ENCODE results near the gene AKT1S1. TPM values are rescaled to one million over a fixed set of nuclear protein-coding genes. Genes with fewer than 3 reads are reported as not detected.

AKT1S1 gene
- total RNA-seq, 4 donors from 2014 or later: 15.4 to 30.6 (median 21.9) TPM

DNA sequence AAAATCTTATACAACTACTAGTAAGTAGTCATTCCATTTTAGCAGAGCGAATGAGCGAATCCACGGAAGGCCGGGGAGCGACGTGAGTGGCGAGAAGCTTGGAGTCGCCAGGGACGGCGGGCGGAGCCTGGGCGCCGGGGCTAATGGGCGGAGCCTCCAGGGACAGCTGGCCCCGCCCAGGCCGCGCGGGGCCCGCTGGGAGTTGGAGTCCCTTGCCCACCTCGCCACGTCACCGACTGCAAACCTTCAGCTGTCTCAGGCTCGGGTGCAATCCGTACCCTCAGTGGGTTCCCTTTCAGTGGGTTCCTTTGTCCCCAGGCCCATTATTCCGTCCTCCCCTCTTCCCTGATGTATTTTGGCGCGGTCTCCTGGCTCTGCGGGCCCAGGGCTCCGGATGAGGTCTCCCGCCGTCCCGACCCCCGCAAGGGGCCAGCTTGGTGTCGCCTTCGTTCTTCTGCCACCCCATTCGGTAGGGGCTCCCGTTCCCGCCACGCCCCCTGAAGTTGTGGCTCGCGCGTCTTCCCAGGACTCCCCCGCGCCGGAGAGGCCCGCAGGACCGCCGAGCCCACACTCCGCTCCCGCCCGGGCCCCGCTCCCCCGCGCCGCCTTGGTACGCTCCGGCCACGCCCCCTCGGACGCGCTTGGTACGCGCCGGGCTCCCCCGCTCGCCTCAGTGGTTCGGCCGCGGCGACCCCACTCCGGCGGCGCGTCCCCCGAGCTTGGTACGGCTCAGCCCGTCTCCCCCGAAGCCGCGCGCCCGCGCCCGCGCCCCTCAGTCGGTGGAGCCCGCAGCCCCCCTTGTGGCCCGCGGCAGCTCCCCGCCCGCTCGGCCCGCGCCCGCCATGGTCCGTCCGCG is 26.4 kb downstream of the AKT1S1 start, which contains the start of gene PTOV1:
Gene PTOV1, plus strand, starts transcription at position 673 of the 856 bp plus-strand sequence.
- Histone ChIP-seq H3K36me3 (peaks cover 7 to 17% (median 16%) of the 10 kb centered on the region in 4 donors), H3K4me3 (peak within 1 kb of the TSS; percentile 84 to 97 (median 86)), H3K9me3 (no peaks in the 10 kb centered on the region), H3K4me1 (peaks cover 27 to 44% (median 40%) of the 10 kb centered on the region in 4 donors), H3K27ac (replicated peaks in 1 of 4) (peak within 1 kb of the TSS; percentile 96 to 100 (median 98)), H3K27me3 (no peaks in the 10 kb centered on the region)
- DNase-seq (ENCODE audit: extremely low spot score): peak; percentile 97
- TF ChIP-seq, protein P1, sequence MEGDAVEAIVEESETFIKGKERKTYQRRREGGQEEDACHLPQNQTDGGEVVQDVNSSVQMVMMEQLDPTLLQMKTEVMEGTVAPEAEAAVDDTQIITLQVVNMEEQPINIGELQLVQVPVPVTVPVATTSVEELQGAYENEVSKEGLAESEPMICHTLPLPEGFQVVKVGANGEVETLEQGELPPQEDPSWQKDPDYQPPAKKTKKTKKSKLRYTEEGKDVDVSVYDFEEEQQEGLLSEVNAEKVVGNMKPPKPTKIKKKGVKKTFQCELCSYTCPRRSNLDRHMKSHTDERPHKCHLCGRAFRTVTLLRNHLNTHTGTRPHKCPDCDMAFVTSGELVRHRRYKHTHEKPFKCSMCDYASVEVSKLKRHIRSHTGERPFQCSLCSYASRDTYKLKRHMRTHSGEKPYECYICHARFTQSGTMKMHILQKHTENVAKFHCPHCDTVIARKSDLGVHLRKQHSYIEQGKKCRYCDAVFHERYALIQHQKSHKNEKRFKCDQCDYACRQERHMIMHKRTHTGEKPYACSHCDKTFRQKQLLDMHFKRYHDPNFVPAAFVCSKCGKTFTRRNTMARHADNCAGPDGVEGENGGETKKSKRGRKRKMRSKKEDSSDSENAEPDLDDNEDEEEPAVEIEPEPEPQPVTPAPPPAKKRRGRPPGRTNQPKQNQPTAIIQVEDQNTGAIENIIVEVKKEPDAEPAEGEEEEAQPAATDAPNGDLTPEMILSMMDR (IDR thresholded peaks at IDR 0.05): no peak
- TF ChIP-seq POLR2A (IDR thresholded peaks at IDR 0.05; ENCODE audit: low read depth): peak; percentile 76
- peak; percentile 69 to 88 for TF ChIP-seq POLR2AphosphoS5 (IDR thresholded peaks at IDR 0.05)
- intact Hi-C loops (cut with DNase I): loop anchor here (5.0 kb wide), 1 partner anchor 33 kb away; the partner anchor contains the start of gene MED25
- WGBS: 0% methylated on average over 25 of the region's 98 CpGs

DNA sequence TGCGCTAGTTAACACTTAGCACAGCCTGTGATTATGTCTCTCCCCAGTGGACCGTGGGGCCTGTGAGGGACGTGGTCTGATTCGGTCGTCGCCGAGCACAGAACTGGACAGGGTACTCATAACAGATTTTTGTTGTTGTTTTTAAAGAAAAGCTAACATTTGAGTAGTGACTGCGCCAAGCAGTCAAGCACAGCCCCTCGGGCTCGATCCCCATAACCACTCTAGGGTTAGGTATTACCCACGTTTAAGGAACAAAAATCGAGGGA is 27.0 kb downstream of the AKT1S1 start:
- Histone ChIP-seq H3K27me3 (no peaks in the 10 kb centered on the region), H3K9me3 (no peaks in the 10 kb centered on the region), H3K4me1 (peaks cover 27 to 44% (median 39%) of the 10 kb centered on the region in 4 donors), H3K27ac (replicated peaks in 1 of 4) (peak overlapping the region; percentile 96 to 100 (median 98)), H3K36me3 (peaks cover 4 to 11% (median 10%) of the 10 kb centered on the region in 4 donors), H3K4me3 (peak overlapping the region; percentile 84 to 97 (median 86))
- TF ChIP-seq POLR2A (IDR thresholded peaks at IDR 0.05; ENCODE audit: low read depth): no peak
- no peak for TF ChIP-seq POLR2AphosphoS5 (IDR thresholded peaks at IDR 0.05)
- TF ChIP-seq, protein P1 (IDR thresholded peaks at IDR 0.05): no peak
- no peak for TF ChIP-seq EP300 (IDR thresholded peaks at IDR 0.05)
- intact Hi-C loops (cut with DNase I): loop anchor here (5.0 kb wide), 1 partner anchor 33 kb away; the partner anchor contains the start of gene MED25
- no peak for DNase-seq (ENCODE audit: extremely low spot score)
- 38% methylated on average over 12 of the region's 12 CpGs for whole genome bisulfite sequencing

DNA sequence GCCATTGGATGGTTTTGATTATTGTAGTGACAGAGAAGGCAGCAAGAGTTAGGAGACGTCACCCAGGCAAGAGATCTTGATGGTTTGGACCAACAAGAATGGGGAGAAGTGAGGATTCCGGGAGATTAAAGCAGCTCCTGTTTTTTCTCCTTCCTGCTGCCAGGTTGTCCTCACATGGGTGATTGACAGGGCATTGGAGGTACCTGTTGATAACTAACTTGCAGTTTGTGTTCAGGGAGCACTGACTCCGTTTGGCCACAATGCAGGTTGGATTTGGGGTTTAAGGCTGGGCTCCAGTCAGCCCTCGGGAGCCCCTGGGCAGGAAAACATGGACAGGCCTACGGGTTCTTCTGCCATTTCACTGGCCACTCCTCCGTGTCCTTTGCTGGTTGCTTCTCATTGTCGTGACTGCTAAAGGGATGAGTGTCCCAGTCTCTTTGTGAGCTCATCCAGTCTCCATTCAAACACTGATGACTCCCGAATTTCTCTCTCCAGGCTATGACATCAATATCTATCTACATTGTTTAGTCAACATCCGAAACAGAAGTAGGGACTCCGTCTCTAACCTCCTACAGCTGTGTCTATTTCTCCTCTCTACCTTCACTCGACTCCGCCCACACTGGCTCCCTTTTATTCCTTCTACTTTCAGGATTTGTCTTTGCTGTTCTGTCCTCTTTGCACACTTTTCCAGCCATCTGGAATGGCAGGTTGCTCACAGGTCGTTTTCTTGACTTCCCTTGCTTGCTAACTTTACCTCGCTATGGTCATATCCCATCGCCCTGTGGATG is 27.5 kb downstream of the AKT1S1 start:
- DNase-seq (ENCODE audit: extremely low spot score): no peak
- 89% methylated on average over 13 of the region's 15 CpGs for WGBS
- intact Hi-C loops (cut with DNase I): loop anchor here (5.0 kb wide), 1 partner anchor 32 kb away; the partner anchor contains the start of gene MED25
- H3K4me3 ChIP-seq: peak overlapping the region; percentile 84 to 97 (median 86)
- H3K27me3 ChIP-seq: no peaks in the 10 kb centered on the region
- no peaks in the 10 kb centered on the region for H3K9me3 ChIP-seq
- peaks cover 27 to 42% (median 36%) of the 10 kb centered on the region in 4 donors for H3K4me1 ChIP-seq
- TF ChIP-seq POLR2AphosphoS5 (IDR thresholded peaks at IDR 0.05) (no peak), EP300 (IDR thresholded peaks at IDR 0.05) (no peak), POLR2A (IDR thresholded peaks at IDR 0.05; ENCODE audit: low read depth) (no peak)
- TF ChIP-seq, protein P1 (IDR thresholded peaks at IDR 0.05): no peak
- H3K36me3 ChIP-seq: peaks cover 0 to 6% (median 5%) of the 10 kb centered on the region in 4 donors
- H3K27ac ChIP-seq (replicated peaks in 1 of 4): peak overlapping the region; percentile 96 to 100 (median 98)

DNA sequence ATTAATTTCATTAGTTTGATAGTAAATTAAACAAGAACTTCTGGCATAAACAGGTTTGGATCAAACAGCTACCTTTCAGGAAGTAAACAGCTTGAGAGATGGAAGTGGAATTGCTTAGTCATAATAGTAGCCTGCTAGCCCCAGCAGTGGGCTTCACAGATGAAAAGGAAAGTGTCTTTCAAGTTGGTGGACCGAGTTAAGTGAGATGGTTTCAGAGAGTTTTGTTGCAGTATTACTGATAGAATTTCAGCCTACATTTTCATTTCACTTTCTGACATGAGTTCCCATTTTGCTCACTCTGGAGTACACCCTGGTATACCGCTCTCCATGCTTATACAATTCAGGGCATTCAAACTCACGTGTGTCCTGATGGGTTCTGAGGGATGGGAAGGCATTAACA is 28.2 kb downstream of the AKT1S1 start:
- intact Hi-C loops (cut with DNase I): no loop called here
- H3K4me1 ChIP-seq: peaks cover 27 to 35% (median 30%) of the 10 kb centered on the region in 4 donors
- no peak for DNase-seq (ENCODE audit: extremely low spot score)
- no peaks in the 10 kb centered on the region for H3K27me3 ChIP-seq
- H3K4me3 ChIP-seq: no peak overlapping the region
- H3K36me3 ChIP-seq: no peaks in the 10 kb centered on the region
- TF ChIP-seq EP300 (IDR thresholded peaks at IDR 0.05) (no peak), POLR2A (IDR thresholded peaks at IDR 0.05; ENCODE audit: low read depth) (no peak), POLR2AphosphoS5 (IDR thresholded peaks at IDR 0.05) (no peak)
- TF ChIP-seq, protein P1 (IDR thresholded peaks at IDR 0.05): no peak
- no peaks in the 10 kb centered on the region for H3K9me3 ChIP-seq
- H3K27ac ChIP-seq (replicated peaks in 1 of 4): no peak overlapping the region
- WGBS: 94% methylated on average over 3 of the region's 3 CpGs

All from esophagus muscularis mucosa (tissue), 4 donors.